Measurements from ENCODE around the gene XAGE2. TPM values are rescaled to one million over a fixed set of nuclear protein-coding genes. Genes with fewer than 3 reads are reported as not detected.
"Not testable (repeated sequence)": the region's sequence is repeated elsewhere in the genome, so short reads cannot be mapped to it uniquely, and the experiment has no call there.

Gene XAGE2
- total and polyA plus RNA-seq, 2 of the 8 experiments (the other 6 are each of a cell fraction or from before 2014, with no cell fraction given): not detected

- H3K18ac ChIP-seq (ENCODE audit: extremely low read depth, low read length); H4K5ac ChIP-seq (ENCODE audit: insufficient read length, low read depth, low read length); POLR2A ChIA-PET (ENCODE audit: partially characterized antibody); H3K23ac ChIP-seq (ENCODE audit: insufficient read length); CTCF ChIA-PET (ENCODE audit: partially characterized antibody); H2AK5ac ChIP-seq (ENCODE audit: low read depth, low read length); H3K14ac ChIP-seq (ENCODE audit: insufficient read length); H3K79me2 ChIP-seq (ENCODE audit: control insufficient read depth in 1 of 2, insufficient read depth in 2 of 2, low read length in 2 of 2); H3K4me1 ChIP-seq (replicated peaks in 1 of 4; ENCODE audit: control insufficient read depth in 3 of 4, insufficient read depth in 4 of 4, low read length in 3 of 4); H3K4me3 ChIP-seq (ENCODE audit: extremely low read depth in 1 of 4, insufficient read depth in 2 of 4, low read depth in 3 of 4, low read length in 4 of 4); H3K4me2 ChIP-seq (ENCODE audit: insufficient read depth in 1 of 2, low read depth in 2 of 2, low read length in 2 of 2); H2BK120ac ChIP-seq (replicated peaks; ENCODE audit: low read depth, low read length); H2AFZ ChIP-seq (ENCODE audit: low read length); H3K4ac ChIP-seq (replicated peaks; ENCODE audit: insufficient read length, low read depth, low read length); DNase-seq (ENCODE audit: low read depth in 1 of 2, low spot score in 2 of 2); H2BK5ac ChIP-seq (ENCODE audit: low read depth, low read length); H3K56ac ChIP-seq (replicated peaks; ENCODE audit: insufficient read length, low read depth, low read length); H4K20me1 ChIP-seq (replicated peaks in 1 of 2; ENCODE audit: control insufficient read depth in 1 of 2, insufficient read depth in 2 of 2, low read length in 2 of 2); H3K9me3 ChIP-seq (ENCODE audit: insufficient read depth in 2 of 2, low read depth in 1 of 2, low read length in 1 of 2); H2BK15ac ChIP-seq (ENCODE audit: low read length); H4K8ac ChIP-seq (ENCODE audit: extremely low read depth, insufficient read depth, low read length); H3K79me1 ChIP-seq (ENCODE audit: low read depth, low read length); H4K91ac ChIP-seq (replicated peaks; ENCODE audit: insufficient read length, low read length); H3K27ac ChIP-seq (ENCODE audit: low read depth, low read length); H3K23me2 ChIP-seq (ENCODE audit: low read depth, low read length); H2BK20ac ChIP-seq (ENCODE audit: low read length); H3K36me3 ChIP-seq (ENCODE audit: control insufficient read depth in 2 of 4, insufficient read depth in 4 of 4, low read length in 3 of 4); H3K27me3 ChIP-seq (replicated peaks in 1 of 4; ENCODE audit: control insufficient read depth in 3 of 4, extremely low read depth in 1 of 4, insufficient read depth in 3 of 4, low read length in 3 of 4); H3K9ac ChIP-seq (replicated peaks in 1 of 4; ENCODE audit: extremely low read depth in 1 of 4, low read depth in 3 of 4, low read length in 3 of 4); H2BK12ac ChIP-seq (ENCODE audit: low read depth, low read length); FAIRE-seq: not testable (repeated sequence)
- WGBS, 2 experiments (ENCODE audit: extremely low coverage in 1 of 2, insufficient coverage in 1 of 2, insufficient read length in 1 of 2, insufficient replicate concordance in 2 of 2, low coverage in 1 of 2, low lambda C conversion rate in 2 of 2, missing lambda C conversion rate in 1 of 2): 86% methylated on average over 4 of the region's 6 CpGs; no CpG with 5 or more reads in 1 of the 2 experiments
Measured at GRCh38 chrX:52343131-52343530, 25.7 kb upstream of the XAGE2 start.

Data from H1 (cell line).